ENCODE results near the gene INPP5A.
"Not testable (repeated sequence)": the region's sequence is repeated elsewhere in the genome, so short reads cannot be mapped to it uniquely, and the experiment has no call there.

- not testable (repeated sequence) for TF ChIP-seq CTCF, EZH2phosphoT487, EZH2 (IDR thresholded peaks at IDR 0.05)
Observed at GRCh38 chr10:132505546-132505945, 32.0 kb upstream of the INPP5A start.
